GM18907 (cell line): ENCODE results near the gene DHPS.
A peak's percentile ranks its signal among the peaks of the same experiment; 100 is the strongest.

ENCODE experiments used
- ATAC-seq: cut with Tn5 transposase; IDR thresholded peaks from one replicate; pipeline ENCODE4 v1.9.1; 2021; ENCODE audit warnings: mild to moderate bottlenecking, moderate library complexity; ENCODE audit not compliant: unreplicated experiment

Gene DHPS

DNA sequence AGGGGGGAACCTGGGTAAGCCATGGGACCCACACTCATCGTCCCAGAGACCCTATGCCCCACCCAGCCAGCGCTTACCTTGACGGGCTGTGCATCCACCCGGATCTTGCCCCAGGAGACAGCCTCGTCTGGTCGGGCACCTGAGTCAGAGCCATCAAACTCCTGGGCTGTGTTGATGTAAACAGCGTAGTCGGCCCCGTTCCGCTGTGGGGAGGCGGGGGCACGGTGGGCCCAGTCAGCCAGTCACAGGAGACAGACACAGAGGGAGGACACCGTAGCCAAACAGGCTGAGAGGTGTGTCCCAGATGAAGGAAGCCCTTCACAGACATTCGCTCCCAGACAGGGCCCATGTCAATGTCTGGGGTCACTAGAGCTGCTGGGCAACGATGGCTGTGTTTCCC is 5.7 kb downstream of the DHPS start:
- ATAC-seq: no peak

DNA sequence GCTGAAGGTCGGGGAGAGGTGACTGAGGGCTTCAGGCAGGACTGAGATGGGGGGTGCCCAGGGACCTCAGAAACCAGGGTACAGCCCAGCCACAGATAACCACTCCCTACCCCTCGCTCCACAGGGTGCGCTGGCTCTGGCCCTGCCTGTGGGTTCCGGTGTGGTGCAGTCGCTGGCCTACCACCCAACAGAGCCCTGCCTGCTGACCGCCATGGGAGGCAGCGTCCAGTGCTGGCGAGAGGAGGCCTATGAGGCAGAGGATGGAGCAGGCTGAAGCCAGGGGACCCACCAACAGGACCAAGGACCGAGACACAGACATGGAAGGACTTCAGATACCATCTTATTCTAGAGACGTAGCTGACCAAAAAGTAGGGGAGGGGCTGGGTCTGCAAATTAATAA is 6.3 kb downstream of the DHPS start:
- ATAC-seq: no peak

DNA sequence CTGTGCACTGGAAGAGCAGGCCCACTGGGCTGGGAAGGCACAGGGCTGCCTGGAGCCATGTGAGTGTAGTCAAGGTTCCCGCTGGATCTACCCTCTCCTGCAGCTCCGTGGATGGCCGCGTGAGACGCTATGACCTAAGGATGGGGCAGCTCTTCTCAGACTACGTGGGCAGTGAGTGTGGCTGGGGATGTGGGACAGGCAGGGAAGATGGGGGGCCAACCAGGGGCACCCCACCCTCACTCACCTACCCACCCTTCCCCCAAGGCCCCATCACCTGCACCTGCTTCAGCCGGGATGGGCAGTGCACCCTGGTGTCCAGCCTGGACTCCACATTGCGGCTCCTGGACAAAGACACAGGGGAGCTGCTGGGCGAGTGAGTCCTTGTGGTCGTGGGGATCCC is 8.9 kb downstream of the DHPS start:
- ATAC-seq: no peak

DNA sequence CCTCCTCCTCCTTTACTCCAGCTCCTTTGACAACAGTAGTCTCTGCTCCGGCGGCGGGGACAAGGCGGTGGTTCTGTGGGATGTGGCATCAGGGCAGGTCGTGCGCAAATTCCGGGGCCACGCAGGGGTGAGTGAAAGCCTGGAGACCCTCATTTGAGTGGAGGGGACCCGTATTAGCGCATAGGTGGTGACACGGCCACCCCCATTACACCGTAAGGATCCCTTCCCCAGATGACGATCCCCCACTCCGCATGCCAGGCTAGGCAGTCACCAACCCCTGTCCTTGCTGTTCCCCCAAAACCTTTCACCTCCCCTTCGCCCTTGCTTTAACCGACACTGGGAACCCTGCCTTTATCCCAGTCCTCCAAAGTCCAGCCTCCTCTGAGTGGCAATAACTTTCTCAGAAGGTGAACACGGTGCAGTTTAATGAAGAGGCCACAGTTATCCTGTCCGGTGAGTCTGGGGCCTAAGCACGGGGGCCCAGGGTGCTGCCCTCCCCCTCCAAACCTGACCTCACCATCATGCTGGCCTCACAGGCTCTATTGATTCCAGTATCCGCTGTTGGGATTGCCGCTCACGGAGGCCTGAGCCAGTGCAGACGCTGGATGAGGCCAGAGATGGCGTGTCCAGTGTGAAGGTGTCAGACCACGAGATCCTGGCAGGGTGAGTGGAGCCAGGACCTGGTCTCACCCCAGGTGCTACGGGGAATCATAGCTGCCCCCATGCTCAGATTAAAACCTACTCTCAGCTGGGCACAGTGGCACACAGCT is 11.3 kb downstream of the DHPS start:
- no peak for ATAC-seq

DNA sequence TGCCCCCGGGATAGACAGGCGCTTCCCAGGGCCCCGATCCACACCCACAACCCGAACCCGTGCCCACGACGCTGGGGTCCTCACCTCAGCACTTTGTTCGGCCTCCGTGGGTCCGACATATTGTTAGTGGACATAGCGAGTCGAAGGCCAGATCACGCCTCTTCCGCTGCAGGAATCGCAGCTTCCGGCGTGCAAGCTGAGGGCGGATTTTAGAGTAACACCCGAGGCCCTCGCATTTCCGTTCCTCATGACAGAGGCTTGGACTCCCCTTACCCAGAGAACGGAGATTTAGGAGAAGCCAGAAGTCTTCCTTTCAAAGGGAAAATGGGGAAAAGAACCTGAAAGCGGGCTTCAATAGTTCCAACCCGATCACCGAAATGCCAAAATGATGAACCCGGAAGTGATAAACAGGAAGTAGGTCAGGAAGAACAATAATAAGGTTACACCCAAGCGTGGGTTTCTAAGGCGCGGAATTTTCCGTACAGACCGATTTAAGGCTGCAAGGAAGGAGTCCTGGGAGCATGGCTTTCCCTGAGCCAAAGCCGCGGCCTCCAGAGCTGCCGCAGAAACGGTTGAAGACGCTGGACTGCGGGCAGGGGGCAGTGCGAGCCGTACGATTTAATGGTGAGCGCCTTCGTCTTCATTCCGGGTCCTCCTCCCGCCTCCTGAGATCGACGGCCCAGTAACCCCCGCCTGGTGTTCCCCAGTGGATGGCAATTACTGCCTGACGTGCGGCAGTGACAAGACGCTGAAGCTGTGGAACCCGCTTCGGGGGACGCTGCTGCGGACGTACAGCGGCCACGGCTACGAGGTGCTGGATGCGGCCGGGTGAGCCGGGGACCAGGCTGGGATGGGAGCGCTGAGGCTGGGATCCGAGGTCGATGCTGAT is 12.2 kb downstream of the DHPS start:
- peak; percentile 43 for ATAC-seq

DNA sequence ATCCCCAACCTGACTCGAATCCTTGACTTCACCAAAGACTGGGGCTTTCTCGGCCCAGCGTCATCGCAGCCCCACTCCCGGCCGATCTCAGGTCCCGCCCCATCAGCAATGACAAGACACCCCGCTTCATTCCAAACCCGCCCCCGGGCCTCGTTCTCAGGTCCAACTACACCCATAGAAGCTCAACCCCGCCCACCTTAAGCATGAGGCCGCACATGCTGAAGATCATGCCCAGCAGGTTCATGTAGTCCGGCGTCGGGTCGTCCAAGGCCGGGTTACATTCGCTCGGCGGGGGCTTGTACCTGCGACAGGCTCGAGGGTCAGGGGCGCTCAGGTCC is 12.8 kb downstream of the DHPS start:
- peak; percentile 16 for ATAC-seq

DNA sequence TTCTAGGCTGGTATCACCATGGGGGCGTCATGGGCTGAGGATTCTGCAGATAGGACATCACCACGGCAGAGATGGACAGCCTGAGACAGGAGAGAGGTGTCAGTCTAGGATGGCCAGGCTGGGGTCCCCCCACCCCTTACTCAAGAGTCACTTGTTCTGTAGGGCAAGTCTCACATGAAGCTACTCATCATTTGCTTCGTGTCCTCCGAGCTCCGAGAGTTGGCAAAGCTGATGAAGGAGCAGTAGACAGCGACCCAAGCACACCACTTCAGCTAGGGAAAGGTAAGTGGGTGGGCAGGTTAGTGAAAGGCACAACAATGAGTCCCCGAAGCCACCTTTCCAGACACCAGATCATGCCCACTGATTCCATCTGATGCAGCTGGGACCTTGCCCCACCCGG is 13.3 kb downstream of the DHPS start:
- no peak for ATAC-seq

DNA sequence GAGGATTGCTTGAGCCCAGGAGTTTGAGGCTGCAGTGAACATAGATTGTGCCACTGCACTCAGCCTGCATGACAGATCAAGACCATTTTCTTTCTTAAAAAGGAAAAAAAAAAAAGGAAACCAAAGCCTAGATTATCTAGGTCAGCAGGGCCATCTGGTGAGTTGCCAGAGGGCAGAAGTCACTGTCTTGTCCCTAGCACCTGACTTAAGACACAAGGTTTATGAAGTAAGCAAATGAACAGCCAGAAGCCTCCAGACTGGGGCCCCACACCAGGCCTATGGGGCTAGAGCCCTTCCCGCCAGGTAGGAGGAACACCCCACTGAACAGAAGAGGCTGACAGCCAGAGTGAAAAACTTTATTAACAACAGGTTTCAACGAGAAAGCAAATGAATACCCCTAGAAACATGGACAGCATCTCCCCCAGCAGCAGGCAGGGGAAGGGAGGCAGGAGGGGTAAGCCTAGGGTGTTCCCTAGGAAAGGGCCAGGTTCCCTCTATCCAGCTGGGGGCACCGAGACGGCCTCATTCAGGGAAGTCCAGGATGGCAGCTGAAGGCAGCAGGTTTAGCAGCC is 13.9 kb downstream of the DHPS start:
- ATAC-seq: no peak

DNA sequence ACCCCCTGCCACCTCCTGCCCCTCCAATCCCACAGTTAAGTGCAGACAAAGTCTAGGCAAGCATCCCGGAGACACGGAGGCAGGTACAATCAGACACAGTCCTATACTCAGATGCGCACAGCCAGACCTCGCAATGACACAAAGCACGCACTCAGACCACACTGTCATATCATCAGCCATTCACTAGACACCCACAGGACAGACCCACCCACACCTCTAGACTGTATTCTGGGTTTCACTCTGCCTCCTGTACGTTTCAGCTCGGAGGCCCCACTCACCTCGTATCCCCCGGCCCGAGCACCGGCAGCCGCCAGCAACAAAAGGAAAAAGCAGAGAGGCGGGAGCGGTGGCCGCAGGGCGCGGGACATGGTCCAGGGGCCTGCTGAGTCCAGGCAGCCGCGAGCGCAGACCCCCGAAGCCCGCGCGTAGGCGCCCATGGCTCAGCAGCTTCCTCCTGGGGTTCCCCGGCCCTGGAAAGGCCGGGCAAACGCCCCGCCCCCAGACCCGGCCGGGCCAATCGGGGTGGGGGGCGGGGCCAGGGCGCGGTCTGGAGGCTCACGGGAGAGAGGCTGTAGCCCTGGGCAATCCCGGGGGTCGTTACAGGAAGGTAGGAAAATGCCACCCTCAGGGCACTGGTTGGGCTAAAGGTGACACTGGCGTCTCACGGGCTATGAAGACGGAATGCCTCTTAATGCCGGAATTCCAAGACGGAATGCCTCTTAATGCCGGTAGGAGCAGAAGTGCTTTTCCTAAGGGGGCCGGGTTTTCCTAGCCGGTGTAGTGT is 15.2 kb downstream of the DHPS start, which contains the start of the genes MAN2B1 and WDR83:
Gene MAN2B1 (minus strand): TSS at position 478 of the 784 bp plus-strand sequence. CDS start 41 bp downstream, at position 437.
Gene WDR83 (plus strand): TSS at position 543 of the 784 bp plus-strand sequence. CDS start 2,984 bp downstream, outside the sequence.
- ATAC-seq: peak; percentile 47

DNA sequence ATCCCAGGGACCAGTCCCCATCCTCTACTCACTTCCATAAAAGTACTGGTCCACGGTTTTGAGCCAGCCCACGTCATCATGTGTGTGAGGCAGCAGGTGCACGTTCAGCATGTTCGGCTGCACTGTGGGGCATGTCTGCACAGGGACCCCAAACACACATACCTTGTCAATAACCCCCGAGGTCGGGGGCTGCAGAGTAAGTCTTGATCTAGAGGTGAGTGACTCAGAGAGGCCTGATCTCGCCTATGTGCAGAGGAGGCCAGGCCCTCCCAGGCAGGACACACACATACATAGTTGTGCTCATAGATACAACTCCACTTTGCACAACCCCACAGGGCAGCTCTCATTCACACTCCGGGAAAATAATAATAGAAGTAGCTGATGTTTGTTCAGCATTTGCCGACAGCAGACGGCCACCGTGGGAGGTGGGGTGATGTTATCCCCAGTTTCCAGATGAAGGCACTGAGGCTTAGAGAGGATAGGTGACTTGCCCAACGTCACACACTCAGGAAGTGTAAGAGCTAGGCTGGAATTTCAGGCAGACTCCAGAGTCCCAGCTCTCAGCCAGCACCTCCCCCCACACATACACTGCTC is 15.9 kb downstream of the DHPS start:
- ATAC-seq: no peak

DNA sequence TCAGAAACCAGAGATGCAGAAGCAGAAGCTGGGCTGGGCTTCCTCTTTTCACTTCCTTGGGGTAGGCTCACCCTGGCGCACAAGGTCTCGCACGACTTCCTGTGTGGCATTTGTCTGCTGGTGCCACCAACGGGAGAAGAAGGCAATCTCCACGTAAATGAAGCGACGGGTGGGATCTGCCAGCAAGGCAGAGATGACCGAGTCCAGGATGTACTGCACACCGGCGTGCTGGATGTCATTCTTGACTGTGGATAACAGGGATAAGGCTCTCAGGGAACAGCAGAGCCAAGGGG is 16.5 kb downstream of the DHPS start:
- ATAC-seq: no peak

DNA sequence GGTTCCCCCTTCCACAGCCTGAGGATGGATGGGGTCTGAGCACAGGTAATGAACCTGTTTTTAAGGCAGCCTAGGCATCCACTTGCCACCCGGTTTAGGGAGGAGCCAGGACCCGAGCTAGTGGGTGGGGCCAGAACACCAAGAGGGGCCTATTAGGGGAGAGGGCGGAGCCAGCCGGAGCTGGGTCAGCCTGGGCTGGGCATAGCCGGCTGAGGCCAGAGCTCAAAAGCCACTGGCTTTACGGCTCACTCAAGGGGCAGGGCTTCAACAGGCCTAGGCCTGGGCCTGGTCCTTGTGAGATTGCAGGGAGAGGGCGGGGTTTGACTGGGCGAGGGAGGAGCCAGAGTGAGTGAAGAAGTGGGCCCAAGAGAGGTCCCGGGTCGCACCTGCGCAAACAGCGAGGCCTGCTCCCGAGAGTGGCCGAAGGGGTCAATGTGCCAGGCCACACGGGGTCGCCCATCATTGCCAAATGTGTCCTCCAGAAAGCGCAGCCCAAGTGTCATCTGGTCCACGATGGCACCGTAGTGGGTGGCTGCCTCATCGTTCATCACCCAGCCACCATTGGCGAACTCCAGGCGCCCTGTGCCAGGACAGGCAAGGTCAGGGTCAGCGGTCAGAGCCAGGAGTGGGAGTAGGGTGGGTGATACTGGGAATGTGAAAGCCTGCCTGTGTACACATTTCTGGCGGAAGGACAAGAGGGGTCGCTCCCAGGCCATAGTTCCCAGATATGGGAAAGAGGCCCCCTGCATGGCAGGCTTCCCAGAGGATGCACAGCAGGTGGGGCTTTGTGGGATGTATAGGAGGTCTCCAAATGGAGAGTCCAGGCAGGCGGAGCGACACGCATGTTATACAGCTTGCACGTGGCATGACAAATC is 17.0 kb downstream of the DHPS start:
- no peak for ATAC-seq

DNA sequence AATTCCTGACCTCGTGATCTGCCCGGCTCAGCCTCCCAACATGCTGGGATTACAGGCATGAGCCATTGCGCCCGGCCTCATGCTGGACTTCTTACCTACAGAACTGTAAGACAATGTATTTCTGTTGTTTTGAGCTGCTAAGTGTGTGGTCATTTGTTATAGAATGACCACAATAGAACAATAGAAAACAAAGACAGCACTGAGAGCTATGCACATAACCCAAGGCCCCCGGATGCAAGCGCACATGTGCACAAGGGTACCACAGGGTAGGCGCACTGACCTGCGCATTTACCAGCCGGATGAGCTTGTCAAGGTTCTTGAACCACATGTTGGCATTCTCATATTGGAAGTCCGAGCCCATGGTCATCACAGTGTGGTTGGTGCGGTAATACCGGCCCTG is 20.7 kb downstream of the DHPS start:
- no peak for ATAC-seq

DNA sequence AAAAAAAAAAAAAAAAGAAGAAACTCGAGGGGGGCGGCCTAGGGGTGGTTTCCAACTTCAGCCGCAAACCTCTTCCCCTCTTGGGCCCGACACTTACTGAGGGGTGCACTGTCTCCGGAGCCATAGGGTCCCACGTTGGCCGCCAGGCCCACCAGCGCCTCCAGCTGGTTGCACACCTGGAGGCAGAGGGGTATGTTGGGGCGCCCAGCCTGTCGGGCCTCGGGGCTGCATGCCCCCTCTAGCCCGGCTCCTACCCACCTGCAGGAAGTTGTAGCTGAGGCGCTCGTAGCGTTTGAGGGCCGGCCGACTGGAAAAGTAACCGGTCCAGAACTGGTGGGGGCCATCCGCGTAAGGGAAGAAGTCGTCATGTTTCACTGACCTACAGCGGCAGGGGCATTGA is 23.7 kb downstream of the DHPS start:
- no peak for ATAC-seq

DNA sequence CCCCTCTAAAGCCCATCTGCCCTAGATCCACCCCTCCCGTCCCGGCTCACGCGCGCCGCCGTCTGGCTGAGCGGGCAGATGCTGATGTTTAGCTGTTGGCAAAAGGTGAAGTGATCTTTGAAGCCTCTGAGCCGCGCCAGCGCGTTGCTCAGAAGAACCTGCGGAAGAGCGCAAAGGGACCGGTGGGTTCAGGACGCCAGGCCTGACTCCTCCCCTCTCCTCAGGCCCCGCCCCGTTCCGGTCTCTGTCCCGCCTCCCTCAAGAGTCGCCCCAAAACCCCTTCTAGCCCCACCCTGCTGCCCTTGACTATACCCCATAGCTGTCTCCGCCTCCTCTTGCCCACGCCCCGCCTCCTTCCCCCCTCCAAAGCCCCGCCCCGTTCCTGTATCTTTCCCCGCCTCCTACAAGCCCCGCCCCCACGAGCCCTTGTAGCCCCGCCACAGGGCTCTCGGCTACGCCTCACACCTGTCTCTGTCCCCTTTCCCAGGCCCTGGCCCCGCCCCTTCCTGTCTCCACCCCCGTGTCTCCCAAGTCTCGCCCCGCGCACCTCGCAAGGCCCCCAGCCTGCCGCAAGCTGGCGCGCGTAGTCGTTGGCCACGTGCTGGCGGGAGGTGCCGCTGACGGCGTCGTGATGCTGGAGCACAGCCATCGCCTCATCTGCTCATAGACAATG is 24.6 kb downstream of the DHPS start:
- ATAC-seq: no peak

DNA sequence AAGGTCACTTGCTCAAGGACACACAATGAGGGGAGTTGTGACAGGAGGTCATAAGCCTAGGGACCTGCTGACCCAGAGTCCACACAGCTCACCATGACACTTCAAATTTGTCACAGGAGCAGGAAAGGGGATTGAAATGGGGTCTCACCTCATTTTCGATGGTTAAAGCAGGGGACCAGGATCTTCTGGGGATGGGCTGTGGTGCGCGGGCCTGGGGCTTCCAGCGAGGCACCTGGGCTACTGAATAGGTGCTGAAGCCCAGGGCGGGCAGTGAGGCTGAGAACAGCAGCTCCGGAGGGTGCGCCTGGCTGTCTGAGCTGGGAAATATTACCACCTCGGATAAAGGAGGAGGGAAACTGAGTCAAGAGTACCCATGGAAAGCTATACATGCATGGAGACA is 26.1 kb downstream of the DHPS start:
- no peak for ATAC-seq

DNA sequence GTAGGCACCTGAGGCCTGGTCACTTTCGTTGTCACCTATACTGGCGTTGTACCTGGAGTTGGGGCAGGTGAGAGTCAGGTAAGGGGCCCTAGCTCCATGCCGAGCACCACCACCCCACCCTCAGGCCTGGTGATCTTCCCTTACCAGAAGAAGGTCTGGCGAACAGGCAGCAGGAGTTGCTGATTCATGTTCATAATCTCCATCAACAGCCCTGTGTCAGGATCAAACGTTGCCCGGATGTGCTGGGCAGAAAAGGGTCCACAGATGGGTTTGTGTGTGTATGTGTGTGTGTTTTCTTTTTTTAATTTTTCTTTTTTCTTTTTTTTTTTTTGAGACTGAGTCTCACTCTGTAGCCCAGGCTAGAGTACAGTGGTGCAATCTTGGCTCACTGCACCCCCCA is 29.5 kb downstream of the DHPS start:
- no peak for ATAC-seq

DNA sequence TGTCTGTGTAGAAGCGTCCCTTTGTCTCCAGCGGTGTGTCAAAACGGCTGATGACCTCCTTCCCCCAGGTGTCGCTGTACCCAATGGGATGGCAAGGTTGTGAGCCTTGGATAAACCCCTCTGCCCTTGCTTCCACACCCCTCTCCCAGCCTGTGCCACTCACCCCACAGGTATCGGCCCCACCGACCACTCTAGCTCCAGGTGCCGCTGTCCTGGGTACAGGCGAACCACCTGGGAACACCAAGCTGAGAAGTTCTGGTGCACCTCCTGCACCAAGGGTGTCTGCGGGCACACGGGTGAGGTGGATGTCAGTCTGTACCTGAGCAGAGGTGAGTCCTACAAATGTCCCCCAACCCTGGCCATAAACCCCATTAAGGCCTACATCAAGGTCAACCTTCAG is 31.7 kb downstream of the DHPS start:
- no peak for ATAC-seq

DNA sequence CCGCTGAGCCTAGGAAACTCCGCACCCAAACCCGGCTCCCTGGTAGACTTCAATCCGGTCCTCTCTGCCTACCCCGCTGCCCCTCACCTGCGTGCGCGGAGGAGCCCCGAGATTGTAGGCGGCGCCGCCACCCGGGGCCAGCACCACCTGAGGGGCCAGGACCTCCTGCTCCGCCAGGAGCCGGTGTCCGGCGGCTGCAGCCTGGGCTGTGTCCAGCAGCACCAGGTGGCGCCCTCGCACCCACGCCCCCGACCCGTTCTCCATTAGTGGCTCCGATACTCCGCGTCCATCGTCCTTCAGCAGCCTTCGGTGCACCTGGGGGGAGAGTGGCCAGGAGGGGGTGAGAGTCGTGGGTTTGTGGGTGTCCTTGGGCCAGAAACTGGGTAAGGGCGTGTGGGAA is 33.6 kb downstream of the DHPS start:
- ATAC-seq: no peak
